Measurements from ENCODE around the gene ZNF277. TPM values are rescaled to one million over a fixed set of nuclear protein-coding genes. Genes with fewer than 3 reads are reported as not detected.

ZNF277 gene
- total RNA-seq, 1 experiment from 2014 or later = 13.1 TPM

GRCh38 chr7:112297681-112298080 lies 91.2 kb downstream of the ZNF277 start:
- Mint-ChIP-seq H3K9me3 (no peaks in the 10 kb centered on the region), H3K4me1 (peaks cover 0 to 3% of the 10 kb centered on the region in 2 experiments; a peak in 3 of 4 replicates), H3K27ac (no peak overlapping the region), H3K27me3 (ENCODE audit: low read depth) (no peaks in the 10 kb centered on the region), H3K4me3 (no peak overlapping the region), H3K36me3 (ENCODE audit: insufficient read depth in 1 of 3, low read depth in 3 of 3) (peaks cover 0 to 4% (median 0%) of the 10 kb centered on the region in 3 experiments; a peak in 1 of 7 replicates)
- Histone ChIP-seq H2AK5ac (ENCODE audit: insufficient read length, low read length) (no peak overlapping the region), H3T11ph (ENCODE audit: low read length) (no peak overlapping the region), H3K4me1 (ENCODE audit: insufficient read depth, low read length) (no peaks in the 10 kb centered on the region), H2BK5ac (ENCODE audit: insufficient read length, low read length) (no peak overlapping the region), H4K91ac (ENCODE audit: insufficient read length, low read depth, low read length) (no peak overlapping the region), H3K18ac (ENCODE audit: insufficient read length, low read depth, low read length) (no peak overlapping the region), H3K79me2 (ENCODE audit: insufficient read depth, low read length) (no peaks in the 10 kb centered on the region), H3K14ac (ENCODE audit: insufficient read depth, low read length) (no peak overlapping the region), H4K8ac (replicated peaks; ENCODE audit: insufficient read length, low read depth, low read length) (no peak overlapping the region), H3K23ac (ENCODE audit: insufficient read length, low read depth, low read length) (no peak overlapping the region), H2BK20ac (ENCODE audit: low read depth, low read length, poor library complexity, severe bottlenecking) (no peak overlapping the region), H4K5ac (ENCODE audit: insufficient read length, low read depth, low read length) (no peak overlapping the region), H2BK120ac (ENCODE audit: low read depth, low read length, poor library complexity, severe bottlenecking) (no peak overlapping the region), H2AFZ (ENCODE audit: low read length) (no peak overlapping the region), H3K4ac (ENCODE audit: low read depth, low read length) (no peak overlapping the region), H3K9ac (ENCODE audit: extremely low read depth, insufficient read length, low read length) (no peak overlapping the region), H3K27me3 (ENCODE audit: insufficient read depth, low read length) (no peaks in the 10 kb centered on the region), H2BK15ac (ENCODE audit: low read depth, low read length) (no peak overlapping the region), H3K23me2 (ENCODE audit: insufficient read length, low read depth, low read length, poor library complexity, severe bottlenecking) (no peaks in the 10 kb centered on the region), H4K20me1 (ENCODE audit: control insufficient read depth, insufficient read depth, insufficient read length) (no peaks in the 10 kb centered on the region), H3K79me1 (ENCODE audit: insufficient read depth, low read depth, low read length, poor library complexity, severe bottlenecking) (no peaks in the 10 kb centered on the region), H3K4me2 (ENCODE audit: insufficient read depth, insufficient read length, low read length) (no peak overlapping the region), H3K56ac (ENCODE audit: insufficient read length, low read depth, low read length) (no peak overlapping the region), H3K27ac (ENCODE audit: insufficient read length, low read depth, low read length) (no peak overlapping the region), H2BK12ac (ENCODE audit: insufficient read length, low read depth, low read length) (no peak overlapping the region), H3K9me3 (ENCODE audit: control insufficient read depth, low read depth, low read length) (no peaks in the 10 kb centered on the region)
- no peak for DNase-seq
- no CpG with 5 or more reads among the region's 3 CpGs for WGBS (ENCODE audit: extremely low coverage, insufficient read length, low lambda C conversion rate)
- TF ChIP-seq CTCF (conservative IDR thresholded peaks at IDR 0.05) = no peak

Measured in H9 (cell line).